GM13976 (cell line): ENCODE results near the gene RNF220.

Experiments
- DNase-seq: peaks from one replicate; pipeline ENCODE4 v3.0.0; 2012; ENCODE audit warnings: low spot score
- in situ Hi-C: fragments of 300-500 bp; cut with MboI; formaldehyde crosslinking; loops from one replicate; pipeline ENCODE4 v1.12.0; 2022; ENCODE audit warnings: low sequenced_read_pairs, mixed read lengths, inconsistent platforms; ENCODE audit not compliant: unreplicated experiment
- TF ChIP-seq, protein P1 (sequence below): IDR thresholded peaks from 2 replicates; pipeline ENCODE4 v1.5.1; 2012; ENCODE audit warnings: borderline replicate concordance, mild to moderate bottlenecking; ENCODE audit not compliant: insufficient read depth; ENCODE audit errors: extremely low read depth, missing control alignments, control extremely low read depth

Gene RNF220

GRCh38 chr1:44537956-44538355 lies 132.9 kb downstream of the RNF220 start:
- TF ChIP-seq, protein P1, sequence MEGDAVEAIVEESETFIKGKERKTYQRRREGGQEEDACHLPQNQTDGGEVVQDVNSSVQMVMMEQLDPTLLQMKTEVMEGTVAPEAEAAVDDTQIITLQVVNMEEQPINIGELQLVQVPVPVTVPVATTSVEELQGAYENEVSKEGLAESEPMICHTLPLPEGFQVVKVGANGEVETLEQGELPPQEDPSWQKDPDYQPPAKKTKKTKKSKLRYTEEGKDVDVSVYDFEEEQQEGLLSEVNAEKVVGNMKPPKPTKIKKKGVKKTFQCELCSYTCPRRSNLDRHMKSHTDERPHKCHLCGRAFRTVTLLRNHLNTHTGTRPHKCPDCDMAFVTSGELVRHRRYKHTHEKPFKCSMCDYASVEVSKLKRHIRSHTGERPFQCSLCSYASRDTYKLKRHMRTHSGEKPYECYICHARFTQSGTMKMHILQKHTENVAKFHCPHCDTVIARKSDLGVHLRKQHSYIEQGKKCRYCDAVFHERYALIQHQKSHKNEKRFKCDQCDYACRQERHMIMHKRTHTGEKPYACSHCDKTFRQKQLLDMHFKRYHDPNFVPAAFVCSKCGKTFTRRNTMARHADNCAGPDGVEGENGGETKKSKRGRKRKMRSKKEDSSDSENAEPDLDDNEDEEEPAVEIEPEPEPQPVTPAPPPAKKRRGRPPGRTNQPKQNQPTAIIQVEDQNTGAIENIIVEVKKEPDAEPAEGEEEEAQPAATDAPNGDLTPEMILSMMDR = no peak
- no peak for DNase-seq
- in situ Hi-C loops = no loop called here

GRCh38 chr1:44539991-44540730 lies 135.1 kb downstream of the RNF220 start:
- TF ChIP-seq, protein P1 = no peak
- in situ Hi-C loops = no loop called here
- no peak for DNase-seq

GRCh38 chr1:44542420-44543063 lies 137.5 kb downstream of the RNF220 start:
- no peak for DNase-seq
- TF ChIP-seq, protein P1 = no peak
- in situ Hi-C loops = no loop called here

GRCh38 chr1:44543064-44543744 lies 138.1 kb downstream of the RNF220 start:
- TF ChIP-seq, protein P1 = no peak
- DNase-seq = no peak
- in situ Hi-C loops = no loop called here

- TF ChIP-seq, protein P1 = no peak
- in situ Hi-C loops = no loop called here
- no peak for DNase-seq
Measured at GRCh38 chr1:44543786-44544185, 138.7 kb downstream of the RNF220 start.

- in situ Hi-C loops = no loop called here
- no peak for DNase-seq
- TF ChIP-seq, protein P1 = no peak
Measured at GRCh38 chr1:44544960-44545359, 139.9 kb downstream of the RNF220 start.
